Measurements from ENCODE around the gene LIMCH1.

DNA sequence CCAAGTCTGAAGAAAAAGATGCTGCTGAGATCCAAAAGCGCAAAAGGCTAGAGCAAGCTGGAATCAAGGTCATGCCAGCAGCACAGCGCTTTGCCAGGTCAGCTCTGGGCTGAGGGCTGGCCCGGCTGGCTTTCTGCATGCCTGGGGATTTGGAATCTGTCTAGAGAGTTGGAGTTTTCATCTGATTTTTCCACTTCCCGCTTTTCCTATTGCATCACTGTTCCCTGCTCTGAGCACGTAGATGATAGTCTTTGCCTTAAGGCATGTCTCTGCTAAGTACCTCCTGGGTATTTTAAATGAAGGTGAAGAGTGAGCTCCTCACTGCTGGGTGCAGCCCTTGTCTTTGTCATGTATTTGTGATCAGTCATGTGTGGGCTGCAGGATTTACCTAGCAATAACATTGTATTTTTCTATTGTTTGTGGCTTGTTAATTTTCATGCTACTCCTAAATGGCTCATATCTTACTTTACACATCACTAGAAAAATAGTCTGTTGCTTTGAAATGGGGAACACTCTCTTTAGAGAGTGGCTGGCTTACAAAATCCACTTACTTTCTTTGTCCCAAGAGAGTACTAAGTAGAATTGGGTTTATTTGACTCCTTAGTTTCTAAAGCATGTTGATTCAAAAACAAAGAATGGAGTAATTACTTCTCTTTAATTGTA is 82.8 kb downstream of the LIMCH1 start:
- TF ChIP-seq CTCF (conservative IDR thresholded peaks at IDR 0.05; ENCODE audit: low read depth, low read length): no peak
- TF ChIP-seq EZH2 (IDR thresholded peaks at IDR 0.05; ENCODE audit: low read length, unreplicated experiment): no peak
- no peak for TF ChIP-seq EZH2phosphoT487 (IDR thresholded peaks at IDR 0.05; ENCODE audit: borderline replicate concordance, low read length)

All from PC-3 (cell line).